ENCODE data around the gene PNPLA8. TPM values are rescaled to one million over a fixed set of nuclear protein-coding genes. Genes with fewer than 3 reads are reported as not detected.

PNPLA8 gene
- total RNA-seq, 2 experiments from 2014 or later: 23.0 to 26.4 TPM

DNA sequence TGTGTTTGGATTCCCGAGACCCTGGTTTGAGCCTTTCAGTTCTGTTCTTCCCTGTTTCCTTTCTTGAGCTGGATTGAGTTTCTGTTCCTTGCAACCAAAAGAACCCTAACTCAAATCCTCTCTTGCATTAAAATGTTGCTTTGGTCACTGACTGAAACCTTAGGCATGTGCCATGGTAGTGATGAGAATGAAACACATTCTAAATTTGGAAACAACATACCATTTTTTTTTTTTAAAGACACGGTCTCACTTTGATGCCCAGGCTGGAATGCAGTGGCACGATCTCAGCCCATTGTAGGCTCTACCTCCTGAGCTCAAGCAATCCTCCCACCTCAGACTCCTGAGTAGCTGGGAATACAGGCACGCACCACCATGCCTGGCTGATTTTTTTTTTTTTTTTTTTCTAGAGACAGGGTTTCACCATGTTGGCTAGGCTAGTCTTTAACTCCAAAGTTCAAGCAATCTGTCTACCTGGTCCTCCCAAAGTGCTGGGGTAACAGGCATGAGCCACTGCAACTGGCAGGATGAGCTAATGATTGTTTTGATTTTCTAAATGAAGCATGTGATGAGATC is 35.2 kb upstream of the PNPLA8 start:
- intact Hi-C loops (cut with micrococcal nuclease; ENCODE audit: unreplicated experiment): loop anchor here (10.0 kb wide), 1 partner anchor 816 kb away; the partner anchor contains the start of gene CBLL1
- H3K9me2 ChIP-seq (ENCODE audit: insufficient read depth, low read length): no peaks in the 10 kb centered on the region
- ChIA-PET POLR2A (interaction anchor here (0.6 to 1.5 kb wide), 9 partner anchors 9 to 1076 kb away, joined by 3 to 7 read pairs (median 4); partner anchors contain the start of genes DNAJB9 and THAP5), CTCF (ENCODE audit: unreplicated experiment) (interaction anchor here (1.0 kb wide), 1 partner anchor 11 kb away, joined by 3 read pairs; no protein-coding TSS in a partner anchor)
- H3K4me3 ChIP-seq (ENCODE audit: low read depth, low read length, poor library complexity, severe bottlenecking): no peak overlapping the region
- H3K4me2 ChIP-seq (ENCODE audit: low read length): no peak overlapping the region
- H4K20me1 ChIP-seq (ENCODE audit: insufficient read depth, low read length): no peaks in the 10 kb centered on the region
- peaks cover 23% of the 10 kb centered on the region for H3K9me3 ChIP-seq (ENCODE audit: low read length)
- peaks cover 56% of the 10 kb centered on the region for H3K36me3 ChIP-seq (ENCODE audit: insufficient read depth, low read length)
- no peaks in the 10 kb centered on the region for H3K4me1 ChIP-seq (ENCODE audit: insufficient read depth, low read length, poor library complexity, severe bottlenecking)
- TF ChIP-seq, protein P1, sequence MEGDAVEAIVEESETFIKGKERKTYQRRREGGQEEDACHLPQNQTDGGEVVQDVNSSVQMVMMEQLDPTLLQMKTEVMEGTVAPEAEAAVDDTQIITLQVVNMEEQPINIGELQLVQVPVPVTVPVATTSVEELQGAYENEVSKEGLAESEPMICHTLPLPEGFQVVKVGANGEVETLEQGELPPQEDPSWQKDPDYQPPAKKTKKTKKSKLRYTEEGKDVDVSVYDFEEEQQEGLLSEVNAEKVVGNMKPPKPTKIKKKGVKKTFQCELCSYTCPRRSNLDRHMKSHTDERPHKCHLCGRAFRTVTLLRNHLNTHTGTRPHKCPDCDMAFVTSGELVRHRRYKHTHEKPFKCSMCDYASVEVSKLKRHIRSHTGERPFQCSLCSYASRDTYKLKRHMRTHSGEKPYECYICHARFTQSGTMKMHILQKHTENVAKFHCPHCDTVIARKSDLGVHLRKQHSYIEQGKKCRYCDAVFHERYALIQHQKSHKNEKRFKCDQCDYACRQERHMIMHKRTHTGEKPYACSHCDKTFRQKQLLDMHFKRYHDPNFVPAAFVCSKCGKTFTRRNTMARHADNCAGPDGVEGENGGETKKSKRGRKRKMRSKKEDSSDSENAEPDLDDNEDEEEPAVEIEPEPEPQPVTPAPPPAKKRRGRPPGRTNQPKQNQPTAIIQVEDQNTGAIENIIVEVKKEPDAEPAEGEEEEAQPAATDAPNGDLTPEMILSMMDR (conservative IDR thresholded peaks at IDR 0.05; ENCODE audit: low read length): no peak
- no peak for TF ChIP-seq EZH2phosphoT487 (IDR thresholded peaks at IDR 0.05; ENCODE audit: borderline replicate concordance, low read depth, low read length)
- no peak overlapping the region for H3K27ac ChIP-seq (ENCODE audit: low read depth, low read length, poor library complexity, severe bottlenecking)
- peaks cover 19% of the 10 kb centered on the region; the same call in 1 of the 2 replicates for H3K79me2 ChIP-seq (ENCODE audit: insufficient read depth, low read depth, low read length)
- no TSS peak for BruUV-seq (replicated peaks)
- H2AFZ ChIP-seq (ENCODE audit: low read length): no peak overlapping the region
- DNase-seq (ENCODE audit: low spot score): no peak

DNA sequence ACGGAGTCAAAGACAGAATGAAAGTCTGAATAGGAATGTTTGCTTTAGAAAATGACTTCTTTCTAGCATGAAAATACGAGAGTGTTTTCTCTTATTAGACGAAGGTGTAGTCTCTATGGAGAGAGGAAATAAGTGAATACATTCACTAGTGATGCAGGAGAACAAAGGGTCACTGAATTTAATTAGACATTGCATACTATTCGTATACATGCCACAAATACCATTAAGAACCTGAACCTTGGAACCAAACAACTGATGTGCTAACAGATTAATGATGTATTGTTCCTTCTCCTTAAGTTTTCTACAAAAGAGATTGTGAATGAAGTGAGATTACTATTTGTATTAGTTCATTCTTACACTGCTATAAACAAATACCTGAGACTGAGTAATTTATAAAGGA is 33.3 kb upstream of the PNPLA8 start:
- H3K4me2 ChIP-seq (ENCODE audit: low read length): no peak overlapping the region
- TF ChIP-seq EZH2phosphoT487 (IDR thresholded peaks at IDR 0.05; ENCODE audit: borderline replicate concordance, low read depth, low read length): no peak
- TF ChIP-seq, protein P1 (conservative IDR thresholded peaks at IDR 0.05; ENCODE audit: low read length): no peak
- ChIA-PET POLR2A (interaction anchor here (0.6 to 1.9 kb wide), 5 partner anchors 11 to 103 kb away, joined by 3 to 5 read pairs (median 3); partner anchors contain the start of genes DNAJB9, PNPLA8 and THAP5), CTCF (ENCODE audit: unreplicated experiment) (no interaction called here)
- H3K4me1 ChIP-seq (ENCODE audit: insufficient read depth, low read length, poor library complexity, severe bottlenecking): no peaks in the 10 kb centered on the region
- H3K27ac ChIP-seq (ENCODE audit: low read depth, low read length, poor library complexity, severe bottlenecking): no peak overlapping the region
- no TSS peak for BruUV-seq (replicated peaks)
- intact Hi-C loops (cut with micrococcal nuclease; ENCODE audit: unreplicated experiment): no loop called here
- no peaks in the 10 kb centered on the region for H4K20me1 ChIP-seq (ENCODE audit: insufficient read depth, low read length)
- no peak overlapping the region for H3K4me3 ChIP-seq (ENCODE audit: low read depth, low read length, poor library complexity, severe bottlenecking)
- peaks cover 37% of the 10 kb centered on the region for H3K36me3 ChIP-seq (ENCODE audit: insufficient read depth, low read length)
- no peak overlapping the region for H2AFZ ChIP-seq (ENCODE audit: low read length)
- no peaks in the 10 kb centered on the region for H3K9me2 ChIP-seq (ENCODE audit: insufficient read depth, low read length)
- DNase-seq (ENCODE audit: low spot score): no peak
- H3K79me2 ChIP-seq (ENCODE audit: insufficient read depth, low read depth, low read length): peaks cover 11% of the 10 kb centered on the region; the same call in 1 of the 2 replicates
- peaks cover 37% of the 10 kb centered on the region for H3K9me3 ChIP-seq (ENCODE audit: low read length)

DNA sequence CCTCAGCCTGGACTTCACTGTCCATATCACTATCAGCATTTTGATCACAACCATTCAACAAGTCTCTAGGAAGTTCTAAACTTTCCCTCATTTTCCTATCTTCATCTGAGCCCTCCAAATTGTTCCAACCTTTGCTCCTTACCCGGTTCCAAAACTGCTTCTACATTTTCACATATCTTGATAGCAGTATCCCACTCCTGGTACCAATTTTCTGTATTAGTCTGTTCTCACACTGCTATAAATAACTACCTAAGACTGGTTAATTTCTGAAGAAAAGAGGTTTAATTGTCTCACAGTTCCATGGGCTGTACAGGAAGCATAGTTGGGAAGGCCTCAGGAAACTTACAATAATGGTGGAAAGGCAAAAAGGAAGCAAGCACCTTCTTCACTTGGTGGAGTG is 31.7 kb upstream of the PNPLA8 start:
- no peaks in the 10 kb centered on the region for H4K20me1 ChIP-seq (ENCODE audit: insufficient read depth, low read length)

More for the DNA sequence above, 31.7 kb upstream of the PNPLA8 start:
- CTCF ChIA-PET (ENCODE audit: unreplicated experiment): no interaction called here
- Histone ChIP-seq H3K27ac (ENCODE audit: low read depth, low read length, poor library complexity, severe bottlenecking) (no peak overlapping the region), H3K4me3 (ENCODE audit: low read depth, low read length, poor library complexity, severe bottlenecking) (no peak overlapping the region), H2AFZ (ENCODE audit: low read length) (no peak overlapping the region), H3K79me2 (ENCODE audit: insufficient read depth, low read depth, low read length) (no peaks in the 10 kb centered on the region; the same call in 1 of the 2 replicates), H3K9me2 (ENCODE audit: insufficient read depth, low read length) (no peaks in the 10 kb centered on the region), H3K4me2 (ENCODE audit: low read length) (no peak overlapping the region), H3K9me3 (ENCODE audit: low read length) (peaks cover 38% of the 10 kb centered on the region), H3K4me1 (ENCODE audit: insufficient read depth, low read length, poor library complexity, severe bottlenecking) (peaks cover 4% of the 10 kb centered on the region), H3K36me3 (ENCODE audit: insufficient read depth, low read length) (peaks cover 23% of the 10 kb centered on the region)
- DNase-seq (ENCODE audit: low spot score): no peak
- intact Hi-C loops (cut with micrococcal nuclease; ENCODE audit: unreplicated experiment): no loop called here
- BruUV-seq (replicated peaks): no TSS peak
- TF ChIP-seq, protein P1 (conservative IDR thresholded peaks at IDR 0.05; ENCODE audit: low read length): no peak
- TF ChIP-seq EZH2phosphoT487 (IDR thresholded peaks at IDR 0.05; ENCODE audit: borderline replicate concordance, low read depth, low read length): no peak
- POLR2A ChIA-PET: no interaction called here
